ENCODE data around the gene CFL2. TPM values are rescaled to one million over a fixed set of nuclear protein-coding genes. Genes with fewer than 3 reads are reported as not detected.

CFL2 gene
- total and polyA plus RNA-seq, 12 donors, result 42.8 to 228 (median 122) TPM

- no peak for TF ChIP-seq CTCF (IDR thresholded peaks at IDR 0.05)
- no peak for TF ChIP-seq POLR2A (IDR thresholded peaks at IDR 0.05)
- peaks cover 26 to 33% of the 10 kb centered on the region in 2 donors for H3K4me1 ChIP-seq (replicated peaks in 1 of 2)
- intact Hi-C loops (cut with DNase I), result loop anchor here in 1 of 2 donors (5.0 kb wide), 1 partner anchor 38 kb away; no protein-coding TSS in a partner anchor
These were observed 902 bp upstream of the CFL2 start for GRCh38 chr14:34715127-34715863.

GRCh38 chr14:34713681-34714319, 593 bp downstream of the CFL2 start:
- intact Hi-C loops (cut with DNase I), result no loop called here
- Histone ChIP-seq H3K4me3 (peak overlapping the region in 3 of 4 donors; percentile 32 to 85 (median 74)), H3K9me3 (replicated peaks in 1 of 3) (no peaks in the 10 kb centered on the region), H3K36me3 (replicated peaks in 1 of 2) (peaks cover 0 to 9% of the 10 kb centered on the region in 2 donors), H3K27me3 (no peaks in the 10 kb centered on the region), H3K27ac (peak overlapping the region; percentile 45 to 98 (median 95)), H3K4me1 (replicated peaks in 1 of 2) (peaks cover 40 to 48% of the 10 kb centered on the region in 2 donors)
- no peak for TF ChIP-seq CTCF (IDR thresholded peaks at IDR 0.05)
- TF ChIP-seq POLR2A (IDR thresholded peaks at IDR 0.05), result peak in 1 of 2 donors; percentile 67
- DNase-seq, result peak in 6 of 7 donors; percentile 21 to 55 (median 34)
- 1 to 3% (median 1%) methylated on average over 18 to 33 of the region's 33 CpGs for WGBS, 4 donors

More at GRCh38 chr14:34715127-34715863, 902 bp upstream of the CFL2 start:
- H3K27ac ChIP-seq, result peak overlapping the region in 4 of 5 donors; percentile 95 to 98 (median 96)
- no peaks in the 10 kb centered on the region for H3K9me3 ChIP-seq (replicated peaks in 1 of 3)
- H3K27me3 ChIP-seq, result no peaks in the 10 kb centered on the region
- H3K4me3 ChIP-seq, result peak overlapping the region in 3 of 4 donors; percentile 74 to 85 (median 81)
- WGBS, 4 donors, result 40 to 45% (median 44%) methylated on average over 8 of the region's 8 CpGs
- peaks cover 0 to 9% of the 10 kb centered on the region in 2 donors for H3K36me3 ChIP-seq (replicated peaks in 1 of 2)
- peak in 1 of 7 donors; percentile 16 for DNase-seq

- H3K9me3 ChIP-seq (replicated peaks in 1 of 3), result no peaks in the 10 kb centered on the region
- H3K4me3 ChIP-seq, result peak overlapping the region in 2 of 4 donors; percentile 74 to 85
- no peak for TF ChIP-seq CTCF (IDR thresholded peaks at IDR 0.05)
- TF ChIP-seq POLR2A (IDR thresholded peaks at IDR 0.05), result no peak
- H3K27ac ChIP-seq, result peak overlapping the region; percentile 45 to 98 (median 95)
- WGBS, 4 donors, result 53 to 63% (median 56%) methylated on average over 6 of the region's 6 CpGs
- H3K36me3 ChIP-seq (replicated peaks in 1 of 2), result peaks cover 0 to 9% of the 10 kb centered on the region in 2 donors
- H3K4me1 ChIP-seq (replicated peaks in 1 of 2), result peaks cover 42 to 50% of the 10 kb centered on the region in 2 donors
- DNase-seq, result no peak
- no peaks in the 10 kb centered on the region for H3K27me3 ChIP-seq
- intact Hi-C loops (cut with DNase I), result no loop called here
These were observed 1.2 kb downstream of the CFL2 start for GRCh38 chr14:34713122-34713680.
